HepG2 (cell line): ENCODE measurements around the gene RTN3. TPM values are rescaled to one million over a fixed set of nuclear protein-coding genes. Genes with fewer than 3 reads are reported as not detected.

Experiments
- CHCHD3 ChIP-seq: sonication (generic); formaldehyde crosslinking; IDR thresholded peaks from 2 replicates; pipeline ENCODE4 v1.8.0; 2022; ENCODE audit warnings: mild to moderate bottlenecking, missing genetic modification reagents, moderate library complexity
- DPF2 ChIP-seq: sonication (generic); formaldehyde crosslinking; IDR thresholded peaks from 2 replicates; pipeline ENCODE4 v1.4.0; 2020; ENCODE audit warnings: mild to moderate bottlenecking, low read depth, missing genetic modification reagents, borderline replicate concordance
- EEA1 ChIP-seq: sonication (generic); formaldehyde crosslinking; IDR thresholded peaks from 2 replicates; pipeline ENCODE4 v1.5.1; 2020; ENCODE audit warnings: mild to moderate bottlenecking, missing genetic modification reagents, borderline replicate concordance
- ESRRA ChIP-seq: sonication (generic); formaldehyde crosslinking; IDR thresholded peaks from 2 replicates; pipeline ENCODE4 v1.5.1; 2020; ENCODE audit warnings: mild to moderate bottlenecking, low read depth, missing genetic modification reagents
- GABPA ChIP-seq, 2 experiments: IDR thresholded peaks; 2 replicates each; pipeline ENCODE4 v1.6.1; 2011 to 2016; ENCODE audit warnings: low read depth in 2 of 2, low read length in 1 of 2, missing biosample characterization in 1 of 2, missing genetic modification characterization in 1 of 2
- HNF4G ChIP-seq, 2 experiments: sonication (generic) in 1 of 2; formaldehyde crosslinking in 1 of 2; IDR thresholded peaks; 2 replicates each; pipeline versions ENCODE4 v1.4.0 to v1.6.1; 2011 to 2020; ENCODE audit warnings: borderline replicate concordance in 2 of 2, low read depth in 2 of 2, mild to moderate bottlenecking in 2 of 2, low read length in 1 of 2, missing genetic modification reagents in 1 of 2, moderate library complexity in 1 of 2
- KDM5A ChIP-seq: fragments of 200-600 bp; sonication (generic); IDR thresholded peaks from 2 replicates; pipeline ENCODE4 v1.7.0; 2018; ENCODE audit warnings: antibody characterized with exemption, mild to moderate bottlenecking, low read length, borderline replicate concordance
- KLF13 ChIP-seq: sonication (generic); formaldehyde crosslinking; IDR thresholded peaks from 2 replicates; pipeline ENCODE4 v1.4.0; 2020; ENCODE audit warnings: mild to moderate bottlenecking, missing genetic modification reagents
- POLR2AphosphoS2 ChIP-seq: IDR thresholded peaks from 2 replicates; pipeline ENCODE4 v1.6.1; 2011; ENCODE audit warnings: low read depth, low read length, improper control_type of control experiment
- RAD21 ChIP-seq: fragments of 450-650 bp; formaldehyde crosslinking; IDR thresholded peaks from 2 replicates; pipeline ENCODE4 v1.5.0; 2020; ENCODE audit warnings: mild to moderate bottlenecking
- REXO4 ChIP-seq: sonication (generic); formaldehyde crosslinking; IDR thresholded peaks from 2 replicates; pipeline ENCODE4 v1.8.0; 2022; ENCODE audit warnings: missing genetic modification reagents, mild to moderate bottlenecking, borderline replicate concordance
- SMAD1 ChIP-seq: sonication (generic); formaldehyde crosslinking; IDR thresholded peaks from 2 replicates; pipeline ENCODE4 v1.4.0; 2020; ENCODE audit warnings: missing genetic modification reagents, low read depth, mild to moderate bottlenecking, borderline replicate concordance
- SMC3 ChIP-seq: IDR thresholded peaks from 2 replicates; pipeline ENCODE4 v1.6.1; 2011; ENCODE audit warnings: low read length, improper control_type of control experiment
- SYNCRIP ChIP-seq: fragments of 200-400 bp; formaldehyde crosslinking; IDR thresholded peaks from 2 replicates; pipeline ENCODE4 v1.6.1; 2018; ENCODE audit warnings: mild to moderate bottlenecking, low read depth, low read length; ENCODE audit not compliant: insufficient read depth
- TAF1 ChIP-seq: sonication (generic); formaldehyde crosslinking; IDR thresholded peaks from 2 replicates; pipeline ENCODE4 v1.4.0; 2020; ENCODE audit warnings: missing genetic modification reagents
- ZBTB26 ChIP-seq: IDR thresholded peaks from 2 replicates; pipeline ENCODE4 v1.6.1; 2016; ENCODE audit warnings: missing compliant biosample characterization, missing genetic modification reagents, borderline replicate concordance
- ZMYM2 ChIP-seq: sonication (generic); formaldehyde crosslinking; IDR thresholded peaks from 2 replicates; pipeline ENCODE4 v1.8.0; 2022; ENCODE audit warnings: mild to moderate bottlenecking, missing genetic modification reagents
- ZNF230 ChIP-seq: sonication (generic); formaldehyde crosslinking; IDR thresholded peaks from 2 replicates; pipeline ENCODE4 v1.4.0; 2020; ENCODE audit warnings: mild to moderate bottlenecking, missing genetic modification reagents
- ZNF264 ChIP-seq: sonication (generic); formaldehyde crosslinking; IDR thresholded peaks from 2 replicates; pipeline ENCODE4 v1.4.0; 2020; ENCODE audit warnings: missing genetic modification reagents
- ZNF687 ChIP-seq: sonication (generic); formaldehyde crosslinking; IDR thresholded peaks from 2 replicates; pipeline ENCODE4 v1.5.1; 2020; ENCODE audit warnings: mild to moderate bottlenecking, missing genetic modification reagents, moderate library complexity
- ZNF782 ChIP-seq: sonication (generic); formaldehyde crosslinking; IDR thresholded peaks from 2 replicates; pipeline ENCODE4 v1.4.0; 2020; ENCODE audit warnings: missing genetic modification reagents, mild to moderate bottlenecking, borderline replicate concordance
- polyA plus RNA-seq, 8 experiments: library from polyadenylated mRNA; depleted of rRNA in 3 of 8; stranded (reverse) in 7 of 8; unstranded in 1 of 8; fragments of >200 nt; fragmentation: Illumina TruSeq in 4 of 8; extraction: Trizol in 4 of 8; gene quantifications; 2 replicates each; pipeline versions ENCODE4 v1.2.1 to v1.2.3, GENCODE V29; 2011 to 2016; ENCODE audit warnings: low read depth in 4 of 8, missing spikeins in 1 of 8, mixed read lengths in 1 of 8; ENCODE audit not compliant: insufficient read depth in 1 of 8
- total RNA-seq, 5 experiments: library from RNA; depleted of rRNA; stranded (reverse); fragments of >200 nt; fragmentation: Illumina TruSeq; extraction: Trizol; gene quantifications; 2 replicates each; pipeline ENCODE4 v1.2.3, GENCODE V29; 2016; ENCODE audit warnings: low read depth in 1 of 5
- TF ChIP-seq, protein P1 (sequence below): sonication (generic); formaldehyde crosslinking; IDR thresholded peaks from 2 replicates; pipeline ENCODE4 v1.5.0; 2020; ENCODE audit warnings: missing genetic modification reagents, mild to moderate bottlenecking, borderline replicate concordance

Gene RTN3
- total and polyA plus RNA-seq, 2 of the 13 experiments (the other 11 are each of a cell fraction or from before 2014, with no cell fraction given): 32.2 to 41.1 TPM

DNA sequence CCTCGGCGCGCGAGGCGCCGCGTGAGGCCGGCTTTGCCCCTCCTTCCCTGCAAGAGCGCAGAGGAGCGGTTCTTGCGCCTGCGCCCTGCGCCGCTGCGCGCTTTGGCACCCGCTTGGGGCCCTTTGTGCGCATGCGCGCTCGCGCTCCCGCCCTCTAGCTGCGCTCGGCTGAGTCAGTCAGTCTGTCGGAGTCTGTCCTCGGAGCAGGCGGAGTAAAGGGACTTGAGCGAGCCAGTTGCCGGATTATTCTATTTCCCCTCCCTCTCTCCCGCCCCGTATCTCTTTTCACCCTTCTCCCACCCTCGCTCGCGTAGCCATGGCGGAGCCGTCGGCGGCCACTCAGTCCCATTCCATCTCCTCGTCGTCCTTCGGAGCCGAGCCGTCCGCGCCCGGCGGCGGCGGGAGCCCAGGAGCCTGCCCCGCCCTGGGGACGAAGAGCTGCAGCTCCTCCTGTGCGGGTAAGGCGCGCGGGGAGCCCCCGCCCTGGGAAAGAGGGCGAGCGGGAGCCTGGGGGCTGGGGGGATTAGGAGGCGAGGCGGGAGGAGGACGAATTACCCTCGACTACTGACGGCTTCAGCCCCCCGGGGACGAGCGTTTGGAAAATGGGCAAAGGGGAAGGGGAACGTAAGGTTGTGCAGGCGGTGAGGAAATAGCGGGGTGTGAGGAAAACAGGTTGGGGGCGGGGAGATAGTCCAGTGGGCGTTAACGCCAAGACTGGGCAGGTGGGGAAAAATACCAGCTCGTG is at the start of gene RTN3 (continued):
- TF ChIP-seq SYNCRIP (no peak), HNF4G (IDR thresholded peaks at IDR 0.05; ENCODE audit: borderline replicate concordance, low read depth, low read length) (no peak), HNF4G (CRISPR knock-in tag; IDR thresholded peaks at IDR 0.05; ENCODE audit: borderline replicate concordance, low read depth) (no peak), ZBTB26 (CRISPR knock-in tag) (peak; percentile 50; the same call in 1 of the 2 replicates), ZMYM2 (CRISPR knock-in tag) (peak; percentile 57; the same call in 1 of the 2 replicates), DPF2 (no peak), KDM5A (peak; percentile 60; the same call in 1 of the 2 replicates), RAD21 (no peak), ZNF782 (peak; percentile 86; the same call in 1 of the 2 replicates), ZNF264 (CRISPR knock-in tag) (no peak), REXO4 (no peak), KLF13 (no peak), SMC3 (no peak), GABPA (IDR thresholded peaks at IDR 0.05; ENCODE audit: low read depth, low read length) (no peak), GABPA (CRISPR knock-in tag; IDR thresholded peaks at IDR 0.05; ENCODE audit: low read depth) (no peak), POLR2AphosphoS2 (no peak), SMAD1 (CRISPR knock-in tag) (peak; percentile 51; the same call in 1 of the 2 replicates), ESRRA (CRISPR knock-in tag) (no peak; the same call in 1 of the 2 replicates), EEA1 (CRISPR knock-in tag) (no peak), ZNF687 (CRISPR knock-in tag) (peak; percentile 96), TAF1 (CRISPR knock-in tag) (peak; percentile 89), ZNF230 (CRISPR knock-in tag) (peak; percentile 73; the same call in 1 of the 2 replicates), CHCHD3 (no peak)
- TF ChIP-seq, protein P1, sequence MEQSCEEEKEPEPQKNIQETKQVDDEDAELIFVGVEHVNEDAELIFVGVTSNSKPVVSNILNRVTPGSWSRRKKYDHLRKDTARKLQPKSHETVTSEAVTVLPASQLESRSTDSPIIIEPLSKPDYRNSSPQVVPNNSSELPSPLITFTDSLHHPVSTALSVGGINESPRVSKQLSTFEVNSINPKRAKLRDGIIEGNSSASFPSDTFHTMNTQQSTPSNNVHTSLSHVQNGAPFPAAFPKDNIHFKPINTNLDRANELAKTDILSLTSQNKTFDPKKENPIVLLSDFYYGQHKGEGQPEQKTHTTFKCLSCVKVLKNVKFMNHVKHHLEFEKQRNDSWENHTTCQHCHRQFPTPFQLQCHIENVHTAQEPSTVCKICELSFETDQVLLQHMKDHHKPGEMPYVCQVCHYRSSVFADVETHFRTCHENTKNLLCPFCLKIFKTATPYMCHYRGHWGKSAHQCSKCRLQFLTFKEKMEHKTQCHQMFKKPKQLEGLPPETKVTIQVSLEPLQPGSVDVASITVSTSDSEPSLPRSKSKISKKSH (CRISPR knock-in tag): peak; percentile 77; the same call in 1 of the 2 replicates
